Thyroid gland (tissue), 4 donors: ENCODE measurements around the gene TBCCD1.

Source experiments
- CTCF ChIP-seq, 6 experiments: fragments of 200-600 bp in 3 of 6; fragments of 450-650 bp in 3 of 6; sonication (generic) in 3 of 6; IDR thresholded peaks; one replicate each; pipeline ENCODE4 v1.5.1; 2016 to 2019; ENCODE audit warnings: antibody characterized with exemption in 6 of 6, mild to moderate bottlenecking in 2 of 6, inconsistent platforms in 1 of 6, moderate library complexity in 1 of 6
- POLR2A ChIP-seq, 2 donors: fragments of 450-650 bp; IDR thresholded peaks; one replicate each; pipeline ENCODE4 v1.6.1; 2017; ENCODE audit warnings: antibody characterized with exemption in 2 of 2, mild to moderate bottlenecking in 2 of 2, moderate library complexity in 1 of 2

GRCh38 chr3:186511702-186512101 is 55.4 kb downstream of the TBCCD1 start:
- TF ChIP-seq CTCF (IDR thresholded peaks at IDR 0.05) (no peak), POLR2A (IDR thresholded peaks at IDR 0.05) (no peak)
